K562 (cell line): ENCODE measurements around the gene MED15. TPM values are rescaled to one million over a fixed set of nuclear protein-coding genes. Genes with fewer than 3 reads are reported as not detected.
A peak's percentile ranks its signal among the peaks of the same experiment; 100 is the strongest.
"Not testable (repeated sequence)": the region's sequence is repeated elsewhere in the genome, so short reads cannot be mapped to it uniquely, and the experiment has no call there.

Experiments used
- ATAC-seq: fragments of 200-7000 bp; cut with Tn5 transposase; 3 replicates; pipeline ENCODE4 v1.9.1; 2020; ENCODE audit warnings: moderate library complexity
- BruUV-seq: library from RNA; stranded (reverse); fragments of 400-500 nt; replicated peaks from 2 replicates; lab custom pipeline; 2021; lab: Mats Ljungman, UMichigan
- CTCF ChIA-PET: fragments of 300-600 bp; formaldehyde crosslinking; extraction: SDS; loops from one replicate; lab custom pipeline; 2021; ENCODE audit warnings: low intra/inter-chr PET ratio; lab: Yijun Ruan, JAX
- POLR2A ChIA-PET: fragments of 300-600, 350-650 bp; sonication (Branson Sonifier 250); formaldehyde crosslinking; extraction: SDS; loops from one replicate; lab custom pipeline; 2021; ENCODE audit warnings: antibody characterized with exemption, inconsistent platforms; lab: Yijun Ruan, JAX
- DNase-seq, 4 experiments: peaks; one replicate each; pipeline versions ENCODE4 v3.0.0 to v3.0.0-alpha.2; 2011 to 2018; ENCODE audit warnings: low spot score in 3 of 4, mixed read lengths in 3 of 4; ENCODE audit errors: extremely low read depth in 1 of 4
- FAIRE-seq: peaks from 2 replicates; lab custom pipeline; 2011; peaks lifted over from hg19 to GRCh38; lab: Jason Lieb, UNC
- H2AFZ ChIP-seq: 2 replicates; pipeline ENCODE4 v1.6.0; 2011; ENCODE audit warnings: low read depth, low read length, control low read depth, inconsistent platforms
- H3K27ac ChIP-seq: fragments of 200-600 bp; 3 replicates; pipeline ENCODE4 v1.8.0; 2011; ENCODE audit warnings: low read depth, mild to moderate bottlenecking, control low read depth, inconsistent platforms, low read length, moderate library complexity, mixed read lengths; ENCODE audit errors: extremely low read depth
- H3K27me3 ChIP-seq, 2 experiments: fragments of 300-600 bp in 1 of 2; 2 replicates in 1 of 2; 3 replicates in 1 of 2; pipeline versions ENCODE4 v1.6.0 to v1.8.0; 2011; ENCODE audit warnings: inconsistent platforms in 2 of 2, low read length in 2 of 2, mild to moderate bottlenecking in 1 of 2, mixed read lengths in 1 of 2, moderate library complexity in 1 of 2; ENCODE audit not compliant: control insufficient read depth in 2 of 2, insufficient read depth in 2 of 2
- H3K36me3 ChIP-seq: fragments of 300-600 bp; 3 replicates; pipeline ENCODE4 v1.8.0; 2011; ENCODE audit warnings: mild to moderate bottlenecking, low read length, inconsistent platforms; ENCODE audit not compliant: control insufficient read depth, insufficient read depth
- H3K4me1 ChIP-seq, 2 experiments: fragments of 200-600 bp in 1 of 2; replicated peaks in 1 of 2; 2 replicates in 1 of 2; 3 replicates in 1 of 2; pipeline versions ENCODE4 v1.5.1 to v1.8.0; 2011; ENCODE audit warnings: inconsistent platforms in 2 of 2, low read length in 2 of 2, mild to moderate bottlenecking in 1 of 2, mixed read lengths in 1 of 2, moderate library complexity in 1 of 2; ENCODE audit not compliant: control insufficient read depth in 2 of 2, insufficient read depth in 2 of 2
- H3K4me2 ChIP-seq: 2 replicates; pipeline ENCODE4 v1.6.1; 2011; ENCODE audit warnings: low read length, control low read depth, inconsistent platforms, mixed read lengths; ENCODE audit not compliant: insufficient read depth
- H3K4me3 ChIP-seq: fragments of 200-600 bp; sonication (generic), shearing (Covaris generic); 2 replicates; pipeline ENCODE4 v1.5.1; 2016; ENCODE audit warnings: control low read depth, inconsistent platforms
- H3K79me2 ChIP-seq: fragments of 200-600 bp; 3 replicates; pipeline ENCODE4 v1.8.0; 2011; ENCODE audit warnings: low read length, inconsistent platforms; ENCODE audit not compliant: control insufficient read depth, insufficient read depth
- H3K9ac ChIP-seq, 2 experiments: 2 replicates each; pipeline versions ENCODE4 v1.6.0 to v1.6.1; 2011; ENCODE audit warnings: low read depth in 2 of 2, low read length in 2 of 2, control low read depth in 1 of 2, inconsistent platforms in 1 of 2, mild to moderate bottlenecking in 1 of 2, mixed read lengths in 1 of 2; ENCODE audit not compliant: insufficient read depth in 1 of 2
- H3K9me1 ChIP-seq: one replicate; pipeline ENCODE4 v1.6.0; 2011; ENCODE audit warnings: inconsistent platforms, mild to moderate bottlenecking, low read length, moderate library complexity; ENCODE audit not compliant: control insufficient read depth, insufficient read depth
- H3K9me3 ChIP-seq: replicated peaks from 2 replicates; pipeline ENCODE4 v1.5.1; 2011; ENCODE audit warnings: low read depth, low read length, inconsistent platforms; ENCODE audit not compliant: control insufficient read depth, insufficient read depth
- H4K20me1 ChIP-seq: replicated peaks from 2 replicates; pipeline ENCODE4 v1.6.1; 2011; ENCODE audit warnings: low read length, inconsistent platforms, mixed read lengths; ENCODE audit not compliant: control insufficient read depth, insufficient read depth
- CEBPB ChIP-seq: fragments of 450-650 bp; IDR thresholded peaks from 2 replicates; pipeline ENCODE4 v1.6.1; 2016; ENCODE audit warnings: missing genetic modification characterization, missing compliant biosample characterization
- CEBPG ChIP-seq, 3 experiments: fragments of 200-800 bp in 1 of 3; sonication (Bioruptor generic) in 1 of 3; sonication (generic) in 1 of 3; formaldehyde crosslinking in 1 of 3; IDR thresholded peaks in 2 of 3; conservative IDR thresholded peaks in 1 of 3; 2 replicates each; pipeline versions ENCODE4 v1.6.1 to v1.8.0; 2016 to 2022; ENCODE audit warnings: missing compliant biosample characterization in 2 of 3, missing genetic modification characterization in 2 of 3, mild to moderate bottlenecking in 1 of 3, missing genetic modification reagents in 1 of 3
- DDX20 ChIP-seq: fragments of 450-650 bp; IDR thresholded peaks from 2 replicates; pipeline ENCODE4 v1.6.1; 2016; ENCODE audit warnings: missing genetic modification characterization, low read depth, mild to moderate bottlenecking, missing compliant biosample characterization, moderate library complexity
- DPF2 ChIP-seq: fragments of 450-650 bp; IDR thresholded peaks from 2 replicates; pipeline ENCODE4 v1.6.1; 2016
- HLTF ChIP-seq: fragments of 450-650 bp; IDR thresholded peaks from 2 replicates; pipeline ENCODE4 v1.6.1; 2016
- MAFG ChIP-seq: fragments of 450-650 bp; conservative IDR thresholded peaks from 2 replicates; pipeline ENCODE4 v1.6.1; 2016; ENCODE audit warnings: missing genetic modification characterization, missing compliant biosample characterization
- ZNF232 ChIP-seq: sonication (generic); formaldehyde crosslinking; IDR thresholded peaks from 2 replicates; pipeline ENCODE4 v1.8.0; 2022; ENCODE audit warnings: mild to moderate bottlenecking, missing genetic modification reagents
- WGBS: fragments of 100-300 bp; shearing (Covaris generic); methylation state at CpG from one replicate; pipeline ENCODE4 v1.1.6; 2016; ENCODE audit warnings: low coverage, mixed read lengths; ENCODE audit not compliant: insufficient coverage; ENCODE audit errors: missing lambda C conversion rate; 5-methylcytosine and 5-hydroxymethylcytosine counted together
- in situ Hi-C: fragments of 300-500 bp; cut with MboI; formaldehyde crosslinking; loops from 4 replicates; pipeline ENCODE4 v1.15.0; 2018; ENCODE audit warnings: inconsistent platforms, mixed read lengths
- intact Hi-C: fragments of 100-400 bp; cut with micrococcal nuclease; formaldehyde crosslinking; loops from 2 replicates; pipeline ENCODE4 v1.14.2; 2022
- polyA plus RNA-seq, 8 experiments: library from polyadenylated mRNA; depleted of rRNA in 4 of 8; stranded (reverse) in 5 of 8; unstranded in 3 of 8; fragments of >200 nt; fragmentation: Nextera tagmentation in 2 of 8; fragmentation: Illumina TruSeq in 1 of 8; extraction: Ambion mirVana in 2 of 8; extraction: Trizol in 1 of 8; gene quantifications; 2 replicates each; pipeline versions ENCODE4 v1.2.1 to v1.2.3, GENCODE V29; 2011 to 2014; ENCODE audit warnings: inconsistent platforms in 1 of 8, missing spikeins in 1 of 8
- total RNA-seq, 7 experiments: library from RNA; depleted of rRNA in 6 of 7; stranded (reverse); fragments of >200 nt in 6 of 7; fragmentation: Illumina TruSeq in 2 of 7; extraction: Trizol in 2 of 7; gene quantifications; 2 replicates each; pipeline versions ENCODE4 v1.2.1 to v1.2.3, GENCODE V29; 2011 to 2021; ENCODE audit warnings: low replicate concordance in 1 of 7
- TF ChIP-seq, protein P1 (sequence below): IDR thresholded peaks from 2 replicates; pipeline ENCODE4 v1.6.1; 2016; ENCODE audit warnings: missing genetic modification characterization, missing compliant biosample characterization

MED15 gene
- total and polyA plus RNA-seq, 9 of the 15 experiments (the other 6 are each of a cell fraction or from before 2014, with no cell fraction given): 4.0 to 271 (median 60.1) TPM

GRCh38 chr22:20478059-20478458, 29.4 kb upstream of the MED15 start:
- H2AFZ ChIP-seq, H3K27ac ChIP-seq, H3K9me3 ChIP-seq, H3K9me1 ChIP-seq, H3K4me3 ChIP-seq, H3K27me3 ChIP-seq, H3K4me1 ChIP-seq, H4K20me1 ChIP-seq, BruUV-seq, H3K9ac ChIP-seq, in situ Hi-C loops, H3K4me2 ChIP-seq, ATAC-seq, H3K36me3 ChIP-seq, intact Hi-C loops, FAIRE-seq, H3K79me2 ChIP-seq, DNase-seq: not testable (repeated sequence)
- TF ChIP-seq, protein P1, sequence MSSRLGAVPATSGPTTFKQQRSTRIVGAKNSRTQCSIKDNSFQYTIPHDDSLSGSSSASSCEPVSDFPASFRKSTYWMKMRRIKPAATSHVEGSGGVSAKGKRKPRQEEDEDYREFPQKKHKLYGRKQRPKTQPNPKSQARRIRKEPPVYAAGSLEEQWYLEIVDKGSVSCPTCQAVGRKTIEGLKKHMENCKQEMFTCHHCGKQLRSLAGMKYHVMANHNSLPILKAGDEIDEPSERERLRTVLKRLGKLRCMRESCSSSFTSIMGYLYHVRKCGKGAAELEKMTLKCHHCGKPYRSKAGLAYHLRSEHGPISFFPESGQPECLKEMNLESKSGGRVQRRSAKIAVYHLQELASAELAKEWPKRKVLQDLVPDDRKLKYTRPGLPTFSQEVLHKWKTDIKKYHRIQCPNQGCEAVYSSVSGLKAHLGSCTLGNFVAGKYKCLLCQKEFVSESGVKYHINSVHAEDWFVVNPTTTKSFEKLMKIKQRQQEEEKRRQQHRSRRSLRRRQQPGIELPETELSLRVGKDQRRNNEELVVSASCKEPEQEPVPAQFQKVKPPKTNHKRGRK (tag): peak; percentile 78
- peak; percentile 48; the same call in 1 of the 2 replicates for TF ChIP-seq CEBPG (CRISPR knock-in tag; IDR thresholded peaks at IDR 0.05)
- peak in 1 of 2 experiments; percentile 61; a peak in 2 of 4 replicates for TF ChIP-seq CEBPG (tag; conservative IDR thresholded peaks at IDR 0.05 in 1 of 2, IDR thresholded peaks at IDR 0.05 in 1 of 2)
- TF ChIP-seq DDX20 (tag): 0 out of 2 replicates have a peak, but pooled peaks have one; percentile 13
- TF ChIP-seq MAFG (tag): 0 out of 2 replicates have a peak, but pooled peaks have one; percentile 5
- TF ChIP-seq DPF2: 0 out of 2 replicates have a peak, but pooled peaks have one; percentile 17
- peak; percentile 21; the same call in 1 of the 2 replicates for TF ChIP-seq ZNF232 (CRISPR knock-in tag)
- TF ChIP-seq HLTF: 0 out of 2 replicates have a peak, but pooled peaks have one; percentile 44
- peak; percentile 74 for TF ChIP-seq CEBPB (tag)
- 63% methylated on average over 6 of the region's 6 CpGs for WGBS
- POLR2A ChIA-PET: interaction anchor here (1.3 to 9.2 kb wide), 4 partner anchors 10 to 21 kb away, joined by 6 to 74 read pairs (median 7); partner anchors contain the start of gene KLHL22
- CTCF ChIA-PET: interaction anchor here (0.7 kb wide), 1 partner anchor 1014 kb away, joined by 5 read pairs; no protein-coding TSS in a partner anchor
